ENCODE measurements around the gene PATJ.

- no peak for TF ChIP-seq POLR2AphosphoS5 (IDR thresholded peaks at IDR 0.05; ENCODE audit: low read depth, low read length)
- no peak for TF ChIP-seq TAF1 (IDR thresholded peaks at IDR 0.05; ENCODE audit: low read depth, low read length)
- TF ChIP-seq POLR2A (IDR thresholded peaks at IDR 0.05; ENCODE audit: low read depth, low read length), result no peak
- TF ChIP-seq SPI1 (IDR thresholded peaks at IDR 0.05; ENCODE audit: low read depth, low read length), result no peak
- TF ChIP-seq POU2F2 (IDR thresholded peaks at IDR 0.05; ENCODE audit: low read depth, low read length), result no peak
Observed at GRCh38 chr1:61983236-61983635, 241.0 kb downstream of the PATJ start.
